Breast epithelium (tissue), 3 donors: ENCODE measurements around the gene MTCH2.

Experiments used
- CTCF ChIP-seq, 3 donors: fragments of 450-650 bp; IDR thresholded peaks; one replicate each; pipeline ENCODE4 v1.5.1; 2016 to 2017; ENCODE audit warnings: antibody characterized with exemption in 3 of 3, mild to moderate bottlenecking in 3 of 3, moderate library complexity in 3 of 3
- POLR2A ChIP-seq: fragments of 450-650 bp; IDR thresholded peaks from one replicate; pipeline ENCODE4 v1.6.1; 2016; ENCODE audit warnings: antibody characterized with exemption, mild to moderate bottlenecking, moderate library complexity
- POLR2AphosphoS5 ChIP-seq, 3 donors: sonication (generic); formaldehyde crosslinking; IDR thresholded peaks; one replicate each; pipeline ENCODE4 v1.6.1; 2017; ENCODE audit warnings: antibody characterized with exemption in 3 of 3

GRCh38 chr11:47595967-47596366 is 46.4 kb downstream of the MTCH2 start:
- TF ChIP-seq POLR2A (no peak), CTCF (IDR thresholded peaks at IDR 0.05) (no peak), POLR2AphosphoS5 (IDR thresholded peaks at IDR 0.05) (no peak)
